ENCODE data around the gene VPREB3.

Gene VPREB3

DNA sequence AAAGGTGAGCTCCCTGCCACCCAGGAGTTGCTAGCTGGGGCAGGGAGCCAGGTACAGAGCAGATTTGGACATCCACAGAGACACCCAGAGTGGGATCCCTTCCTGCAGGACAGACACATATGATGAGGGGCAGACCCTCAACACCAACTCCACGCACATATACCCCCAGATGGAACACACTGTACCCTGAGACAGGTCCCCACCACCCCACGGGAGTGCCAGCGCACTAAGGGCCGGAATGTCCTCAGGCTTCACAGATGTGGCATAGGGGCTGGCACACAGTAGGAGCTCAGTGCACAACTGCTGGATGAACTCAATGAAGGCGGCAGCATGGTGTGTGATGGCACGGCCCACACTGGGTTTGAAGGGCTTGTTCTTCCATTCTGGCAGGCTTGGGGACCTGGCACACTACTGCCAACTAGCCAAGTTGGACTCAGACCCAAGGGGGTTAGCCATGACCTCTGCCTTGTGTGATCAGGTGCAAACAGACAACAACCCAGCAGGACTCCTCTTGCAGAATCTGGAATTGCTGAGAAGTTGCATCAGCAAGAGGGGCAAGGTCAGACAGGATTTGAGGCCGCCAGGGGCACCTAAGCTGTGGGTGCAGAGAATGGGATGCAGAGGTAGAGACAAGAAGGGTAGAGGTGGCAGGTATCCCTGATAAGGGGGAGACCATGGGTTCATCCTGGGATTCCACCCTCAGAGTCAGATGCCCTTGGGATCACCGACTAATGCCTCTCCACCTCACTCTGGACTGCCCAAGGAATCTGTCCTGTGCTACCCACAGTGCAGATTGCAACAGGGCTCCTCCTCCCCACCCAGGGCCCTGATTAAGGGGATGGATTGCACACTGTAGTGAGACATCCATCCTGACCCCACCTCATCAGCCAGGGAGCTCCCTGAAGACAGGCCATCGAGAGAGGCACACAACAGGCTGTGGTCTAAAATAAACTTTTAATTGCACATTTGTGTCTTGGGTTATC lies 11.0 kb upstream of the VPREB3 start:
- no peak for DNase-seq (ENCODE audit: low read depth in 2 of 2)

DNA sequence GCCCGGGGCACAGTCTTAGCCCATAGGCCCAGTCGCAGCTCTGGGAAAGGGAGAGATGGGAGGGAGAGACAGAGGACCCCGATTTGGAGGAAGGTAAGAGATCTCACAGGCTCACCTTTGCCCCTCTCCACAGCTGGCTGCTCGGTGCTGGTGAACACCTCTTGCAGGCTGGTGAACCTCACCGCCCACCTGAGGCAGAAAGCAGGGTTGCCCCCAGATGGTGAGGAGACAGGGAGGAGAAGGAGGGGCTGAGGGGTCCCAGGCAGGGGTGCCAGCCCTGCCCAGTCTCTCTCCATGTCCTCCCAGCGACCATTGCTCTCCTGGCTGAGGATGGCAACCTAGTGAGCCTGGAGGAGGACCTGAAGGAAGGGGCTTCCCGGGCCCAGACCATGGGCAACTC lies 9.7 kb upstream of the VPREB3 start:
- no peak for DNase-seq (ENCODE audit: low read depth in 2 of 2)

DNA sequence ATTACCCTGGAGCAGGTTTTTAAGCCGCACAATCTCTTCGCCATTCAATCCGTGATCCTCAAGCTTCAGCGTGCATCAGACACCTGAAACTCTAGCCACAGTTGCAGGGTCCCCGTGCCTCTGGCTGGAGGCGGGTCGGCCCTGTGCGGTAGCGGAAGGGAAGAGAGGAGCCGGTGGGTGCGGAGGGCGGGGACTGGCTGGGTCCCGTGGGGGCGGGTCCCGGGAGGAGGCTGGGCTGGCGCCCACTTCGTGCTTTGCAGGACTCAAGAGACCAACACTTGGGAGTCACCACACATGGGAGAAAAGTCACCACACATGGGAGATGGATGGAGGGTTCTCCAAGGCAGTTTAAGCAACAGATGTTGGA lies 9.3 kb upstream of the VPREB3 start:
- DNase-seq (ENCODE audit: low read depth in 2 of 2): no peak

DNA sequence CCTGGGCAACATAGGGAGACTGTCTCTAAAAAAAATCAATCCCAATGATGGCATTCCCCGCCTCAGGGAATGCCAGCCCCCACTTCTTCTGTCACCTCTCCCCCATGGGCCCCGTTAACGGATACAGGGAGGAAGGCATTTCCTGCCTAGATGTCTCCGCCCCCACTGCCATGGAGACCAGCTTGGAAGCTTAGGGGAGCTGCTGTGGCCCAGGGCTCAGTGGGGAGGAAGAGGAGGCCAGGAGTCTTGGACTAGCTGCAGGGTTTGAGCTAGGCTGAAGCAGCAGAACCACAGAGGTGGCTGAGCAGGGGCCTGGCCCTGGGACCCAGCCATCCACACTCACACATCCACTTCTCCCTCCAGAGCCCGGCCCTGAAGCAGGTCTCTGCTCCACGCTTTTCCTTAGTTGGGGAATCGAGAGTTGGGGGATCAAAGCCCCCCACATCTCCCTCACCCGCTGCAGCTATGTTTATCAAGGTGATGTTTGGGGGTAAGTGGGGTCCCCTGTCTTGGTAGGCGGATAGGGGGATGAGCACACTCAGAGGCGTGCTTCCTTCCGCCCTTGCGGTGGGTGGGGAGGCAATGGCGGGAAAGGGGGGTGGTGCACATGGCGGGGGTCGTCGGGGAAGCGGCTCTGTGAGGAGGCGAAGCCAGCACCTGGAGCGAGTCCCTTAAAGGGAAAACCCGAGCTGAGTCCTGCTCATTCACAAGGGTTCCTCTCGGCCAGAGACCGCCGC lies 8.8 kb upstream of the VPREB3 start, which contains the start of gene C22orf15:
Gene C22orf15, plus strand, starts transcription at position 149 of the 737 bp plus-strand sequence. Its CDS starts 317 bp downstream, at position 466.
- no peak for DNase-seq (ENCODE audit: low read depth in 2 of 2)

DNA sequence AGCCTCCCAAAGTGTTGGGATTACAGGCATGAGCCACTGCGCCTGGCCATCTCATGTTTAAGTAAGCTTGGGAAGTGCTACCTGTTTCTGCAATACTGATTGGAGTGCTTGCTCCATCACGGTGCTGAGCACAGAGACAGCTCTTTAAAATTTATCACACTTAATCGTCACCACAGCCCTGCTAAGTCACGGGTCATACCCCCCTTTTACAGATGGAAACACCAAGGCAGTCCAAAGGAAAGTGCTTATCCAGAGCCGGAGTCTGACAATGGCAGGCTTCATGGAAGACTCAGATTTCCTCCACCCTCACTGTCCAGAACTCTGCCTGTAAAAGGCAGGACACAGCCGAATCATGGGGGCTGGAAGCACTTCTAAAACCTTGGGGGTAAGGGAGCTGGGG lies 5.8 kb upstream of the VPREB3 start:
- DNase-seq (ENCODE audit: low read depth in 2 of 2): no peak

DNA sequence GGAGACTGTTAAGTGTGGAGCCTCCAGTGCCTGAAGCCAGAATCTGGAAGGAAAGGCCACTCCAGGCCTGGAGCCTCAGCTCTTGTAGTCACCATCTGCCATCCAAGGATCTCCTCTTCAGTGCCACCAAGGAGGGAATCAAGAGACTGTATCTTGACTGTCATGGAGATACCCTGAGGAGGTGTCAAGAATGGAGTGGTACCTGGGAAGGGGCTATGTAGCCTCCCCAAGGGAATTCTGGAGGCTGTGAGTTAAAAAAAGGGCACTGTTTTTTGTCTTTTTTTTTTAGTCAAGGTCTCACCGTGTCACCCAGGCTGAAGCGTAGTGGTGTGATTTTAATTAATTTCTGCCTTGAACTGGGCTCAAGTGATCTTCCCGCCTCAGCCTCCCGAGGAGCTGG lies 5.3 kb upstream of the VPREB3 start:
- DNase-seq (ENCODE audit: low read depth in 2 of 2): no peak

DNA sequence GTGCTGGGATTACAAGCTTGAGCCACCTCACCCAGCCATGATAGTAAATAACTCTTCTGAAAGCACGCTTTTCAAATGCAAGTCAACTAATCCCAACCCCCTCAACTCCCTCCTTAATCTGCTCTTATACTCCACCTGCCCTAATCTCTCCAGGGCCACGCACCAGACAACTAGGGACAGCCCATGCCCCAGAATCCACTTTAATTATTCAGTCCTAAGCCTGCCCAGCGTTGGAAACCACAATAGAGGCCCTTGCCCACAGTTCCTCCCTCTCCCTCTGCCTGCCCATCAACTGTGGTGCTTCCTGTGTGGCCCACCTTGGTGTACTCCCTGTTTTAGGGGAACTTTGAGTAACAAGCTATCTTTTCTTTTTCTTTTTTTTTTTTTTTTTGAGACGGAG lies 2.7 kb upstream of the VPREB3 start:
- no peak for DNase-seq (ENCODE audit: low read depth in 2 of 2)

DNA sequence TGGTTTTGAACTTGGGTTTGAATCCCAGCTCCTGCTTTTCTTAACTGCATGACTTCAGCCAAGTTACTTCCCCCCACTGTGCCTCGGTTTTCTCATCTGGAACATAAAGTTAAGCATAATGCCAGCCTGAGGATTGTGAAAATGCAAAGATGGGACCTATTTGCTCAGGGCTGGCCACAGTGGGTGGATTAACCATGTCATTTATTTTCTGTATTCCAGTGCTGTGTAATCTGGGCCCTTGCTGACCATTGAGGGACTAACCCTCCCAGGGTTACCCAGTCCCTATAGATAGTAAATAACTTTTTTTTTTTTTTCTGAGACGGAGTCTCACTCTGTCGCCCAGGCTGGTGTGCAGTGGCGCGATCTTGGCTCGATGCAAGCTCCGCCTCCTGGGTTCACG lies 1.5 kb upstream of the VPREB3 start:
- DNase-seq (ENCODE audit: low read depth in 2 of 2): no peak

DNA sequence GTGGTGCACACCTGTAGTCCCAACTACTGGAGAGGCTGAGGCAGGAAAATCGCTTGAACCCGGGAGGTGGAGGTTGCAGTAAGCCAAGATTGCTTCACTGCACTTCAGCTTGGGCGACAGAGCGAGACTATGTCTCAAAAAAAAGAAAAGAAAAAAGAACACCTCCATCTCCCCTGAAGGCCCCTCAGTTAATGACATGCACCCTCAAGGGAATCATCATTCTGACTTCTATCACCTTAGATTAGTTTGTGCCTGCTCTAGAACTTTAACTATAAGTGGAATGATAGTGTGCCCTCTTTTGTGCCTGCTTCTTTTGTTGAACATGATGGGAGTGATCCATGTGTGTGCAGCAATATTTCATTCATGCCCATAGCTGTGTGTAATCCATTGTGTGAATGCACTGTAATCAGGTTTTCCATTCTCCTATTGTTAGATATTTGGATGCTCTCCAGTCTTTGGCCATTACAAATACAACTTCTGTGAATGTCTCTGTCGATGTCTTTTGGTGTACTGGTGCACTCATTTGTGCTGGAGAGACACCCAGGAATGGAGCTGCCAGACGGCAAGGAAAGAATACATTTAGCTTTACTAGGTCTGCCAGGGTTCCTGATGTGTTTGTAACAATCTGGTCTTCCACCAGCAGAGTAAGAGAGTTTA lies 883 bp upstream of the VPREB3 start:
- no peak for DNase-seq (ENCODE audit: low read depth in 2 of 2)

DNA sequence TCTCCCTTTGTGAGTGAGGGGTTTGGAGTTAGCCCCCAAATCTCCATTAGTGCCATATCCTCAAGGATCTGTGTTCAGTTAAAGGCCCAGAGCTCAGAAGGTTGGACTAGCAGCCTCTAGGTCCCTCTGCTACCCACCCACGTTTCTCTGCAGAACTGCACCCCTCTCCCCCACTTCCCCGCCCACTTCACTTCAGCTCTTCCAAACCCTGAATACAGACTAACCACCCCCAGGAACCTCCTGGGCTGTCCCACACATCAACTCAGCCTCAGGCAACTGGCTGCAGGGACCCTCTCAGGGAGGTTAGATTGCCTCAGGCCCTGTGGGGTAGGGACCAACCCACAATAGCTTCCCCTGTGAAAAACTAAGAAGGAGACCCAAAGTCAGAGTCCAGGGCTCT lies 840 bp downstream of the VPREB3 start:
- DNase-seq (ENCODE audit: low read depth in 2 of 2): no peak

DNA sequence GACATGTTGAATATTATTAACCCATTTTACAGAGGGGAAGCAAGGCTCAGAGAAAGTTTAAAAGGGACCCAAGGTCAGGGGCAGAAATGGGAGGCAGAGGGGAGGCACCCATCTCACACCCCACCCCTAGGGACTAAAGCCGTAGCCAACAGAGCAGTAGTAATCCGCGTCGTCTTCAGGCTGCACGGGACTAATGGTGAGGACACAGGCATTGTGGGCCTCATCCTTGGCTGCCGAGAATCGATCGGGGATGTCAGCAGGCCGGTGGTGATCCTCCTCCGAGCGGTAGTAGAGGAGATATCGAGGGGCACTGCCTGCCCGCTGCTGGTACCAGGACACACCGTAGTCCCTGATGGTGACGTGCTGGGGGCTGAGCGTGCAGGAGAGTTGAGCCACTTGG lies 1.5 kb downstream of the VPREB3 start:
- no peak for DNase-seq (ENCODE audit: low read depth in 2 of 2)

DNA sequence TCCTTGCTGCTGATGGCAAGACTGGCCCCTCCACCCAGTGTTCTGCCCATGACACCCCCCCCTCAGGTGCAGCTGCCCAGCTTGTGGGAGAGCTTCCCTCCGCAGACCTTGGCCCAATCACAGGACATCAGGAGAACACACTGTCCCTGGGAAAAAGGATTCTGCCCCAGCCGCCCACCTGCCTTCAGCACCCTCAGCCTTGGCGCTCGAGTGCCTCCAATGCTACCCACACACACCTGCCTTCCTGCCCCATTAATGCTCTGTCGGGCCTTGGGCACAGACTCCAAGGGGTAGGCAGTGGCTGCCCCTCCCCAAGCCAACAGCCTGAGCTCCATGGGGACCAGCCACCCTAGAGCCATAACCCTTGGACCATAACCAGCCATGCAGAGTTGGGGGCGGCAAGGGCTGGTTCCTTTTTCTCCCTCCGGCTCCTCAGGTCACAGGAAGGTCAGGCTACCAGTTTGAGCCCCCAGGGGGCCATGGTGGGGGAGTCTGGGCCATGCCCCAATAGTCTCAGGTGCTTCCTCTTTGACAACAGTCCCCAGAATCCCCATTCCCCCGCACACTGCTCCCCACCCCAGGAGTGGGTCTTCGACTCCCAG lies 2.0 kb downstream of the VPREB3 start:
- no peak for DNase-seq (ENCODE audit: low read depth in 2 of 2)

DNA sequence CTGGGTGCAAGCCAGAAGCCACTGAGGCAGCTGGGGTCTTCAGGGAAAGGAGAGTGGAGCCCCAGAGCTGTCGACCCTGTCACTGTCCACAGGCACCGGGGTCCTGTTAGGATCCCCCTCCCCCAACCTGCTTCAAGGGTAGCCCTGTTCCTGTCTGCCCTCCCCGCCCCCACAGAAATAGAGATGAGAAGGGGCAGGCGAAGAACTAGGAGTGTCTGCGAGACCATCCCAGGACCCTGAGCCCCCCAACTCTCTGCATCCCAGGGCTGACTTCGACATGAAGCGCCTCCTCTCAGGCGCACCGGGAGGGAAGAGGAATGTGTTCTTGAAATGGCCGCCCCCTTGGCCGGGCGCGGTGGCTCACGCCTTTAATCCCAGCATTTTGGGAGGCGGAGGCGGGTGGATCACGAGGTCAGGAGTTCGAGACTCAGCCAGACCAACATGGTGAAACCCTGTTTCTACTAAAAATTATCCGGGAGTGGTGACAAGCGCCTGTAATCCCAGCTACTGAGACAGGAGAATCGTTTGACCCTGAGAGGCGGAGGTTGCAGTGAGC lies 2.7 kb downstream of the VPREB3 start:
- DNase-seq (ENCODE audit: low read depth in 2 of 2): no peak

DNA sequence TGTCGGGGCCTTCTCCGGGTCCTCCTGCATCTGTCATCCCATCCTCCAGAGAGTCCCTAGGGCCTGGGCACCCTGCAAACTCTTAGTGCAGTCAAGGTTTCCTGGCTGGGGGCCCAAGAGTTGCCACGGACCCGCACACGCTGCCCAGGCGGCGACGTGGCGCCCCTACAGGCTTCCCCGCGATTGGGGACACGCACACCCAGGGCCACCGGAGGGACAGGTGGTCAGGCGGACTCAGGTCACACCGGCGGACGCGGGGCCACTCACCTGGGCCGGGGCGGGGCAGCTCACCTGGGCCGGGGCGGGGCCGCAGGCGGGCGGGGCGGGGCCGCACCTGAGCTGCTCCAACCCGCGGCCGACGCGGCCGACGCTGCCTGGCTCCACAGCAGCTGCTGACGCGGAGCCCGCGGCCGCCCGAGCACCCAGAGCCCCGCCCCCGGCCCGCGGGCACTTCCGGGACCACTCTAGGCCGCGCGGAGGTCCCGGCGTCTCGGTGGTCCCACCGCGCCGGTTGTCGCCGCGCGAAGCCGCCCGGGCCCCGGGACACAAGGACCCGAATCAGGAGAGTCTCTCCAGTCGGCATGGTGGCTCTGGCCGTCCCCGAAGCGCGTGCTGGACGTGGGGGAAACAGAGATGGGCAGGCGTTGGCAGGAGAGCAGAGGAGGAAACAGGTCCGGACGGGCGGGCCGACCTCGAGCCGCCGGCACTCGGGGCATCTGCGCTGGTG lies 3.3 kb downstream of the VPREB3 start, which contains the start of gene ZNF70:
Gene ZNF70, minus strand, starts transcription at position 399 of the 727 bp plus-strand sequence. CDS start 5,972 bp downstream, outside the sequence.
- peak; percentile 58 to 76 for DNase-seq (ENCODE audit: low read depth in 2 of 2)

DNA sequence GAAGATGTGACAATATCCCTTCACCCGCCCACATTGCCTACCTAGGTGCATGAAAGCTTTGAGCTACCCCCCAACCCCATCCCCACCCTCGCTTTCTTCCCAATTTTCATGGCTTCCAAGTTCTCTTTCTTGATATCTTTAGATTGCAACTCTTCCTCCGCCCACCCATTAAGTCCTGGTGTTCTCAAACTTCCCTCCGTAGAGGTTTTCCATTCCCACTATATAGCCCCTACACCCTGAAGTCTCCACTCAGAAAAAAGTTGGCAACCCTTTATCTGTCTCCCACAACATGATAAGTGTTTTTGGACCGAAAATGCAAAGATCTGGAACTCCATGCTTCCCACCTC lies 3.9 kb downstream of the VPREB3 start:
- no peak for DNase-seq (ENCODE audit: low read depth in 2 of 2)

DNA sequence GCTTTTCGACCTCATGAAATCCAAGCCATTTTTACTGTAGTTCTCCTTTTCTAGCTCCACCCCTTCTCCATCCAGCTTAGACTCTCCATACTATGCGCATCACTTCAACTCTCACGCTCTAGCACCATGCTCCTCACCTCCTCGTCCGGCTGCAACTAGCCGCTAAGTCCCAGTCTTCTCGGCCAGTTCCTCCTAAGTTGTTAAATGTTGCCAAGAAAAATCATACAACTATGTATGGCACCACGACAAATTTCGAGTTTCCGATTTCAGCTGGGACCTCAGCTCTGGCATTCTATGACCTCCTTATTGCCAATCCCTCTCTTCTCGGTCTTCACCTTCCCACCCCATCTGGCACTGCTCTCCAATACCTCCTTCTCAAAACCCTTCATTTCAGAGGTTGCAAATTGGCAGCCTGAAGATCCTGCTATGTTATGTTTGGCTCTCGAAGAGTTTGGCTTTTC lies 4.4 kb downstream of the VPREB3 start:
- no peak for DNase-seq (ENCODE audit: low read depth in 2 of 2)

DNA sequence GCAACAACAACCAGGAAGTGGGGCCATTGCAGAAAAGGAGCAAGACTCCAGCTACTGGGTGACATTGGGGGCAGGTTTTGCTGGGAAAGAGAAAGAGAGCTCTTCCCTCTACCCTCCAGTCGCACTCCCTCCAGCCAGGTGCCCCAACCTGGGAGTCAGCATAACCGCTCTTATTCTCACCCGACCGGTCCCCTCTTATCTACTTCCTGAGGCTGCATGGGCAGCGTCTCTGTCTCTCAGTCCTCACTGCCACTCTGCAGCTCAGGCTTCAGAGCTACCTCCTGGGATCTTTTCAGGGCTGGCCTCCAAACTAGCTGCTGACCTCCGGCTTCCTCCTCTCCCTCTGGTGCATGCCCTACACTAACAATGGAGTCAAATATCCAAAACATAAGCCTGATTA lies 8.4 kb downstream of the VPREB3 start:
- no peak for DNase-seq (ENCODE audit: low read depth in 2 of 2)

DNA sequence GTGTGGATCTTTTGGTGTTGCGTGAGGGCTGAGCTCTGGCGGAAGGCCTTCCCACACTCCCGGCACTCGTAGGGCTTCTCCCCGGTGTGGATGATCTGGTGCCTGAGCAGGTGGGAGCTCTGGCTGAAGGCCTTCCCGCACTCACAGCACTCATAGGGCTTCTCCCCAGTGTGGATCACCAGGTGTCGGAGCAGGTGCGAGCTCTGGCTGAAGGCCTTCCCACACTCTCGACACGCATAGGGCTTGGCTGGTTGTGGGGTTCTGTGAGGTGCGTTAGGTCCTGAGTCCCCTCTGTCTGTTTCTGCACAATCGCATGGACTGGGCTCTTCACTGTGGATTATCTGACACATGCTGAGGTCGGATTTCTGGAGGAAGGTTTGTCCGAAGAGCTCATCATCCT lies 9.7 kb downstream of the VPREB3 start:
- no peak for DNase-seq (ENCODE audit: low read depth in 2 of 2)

DNA sequence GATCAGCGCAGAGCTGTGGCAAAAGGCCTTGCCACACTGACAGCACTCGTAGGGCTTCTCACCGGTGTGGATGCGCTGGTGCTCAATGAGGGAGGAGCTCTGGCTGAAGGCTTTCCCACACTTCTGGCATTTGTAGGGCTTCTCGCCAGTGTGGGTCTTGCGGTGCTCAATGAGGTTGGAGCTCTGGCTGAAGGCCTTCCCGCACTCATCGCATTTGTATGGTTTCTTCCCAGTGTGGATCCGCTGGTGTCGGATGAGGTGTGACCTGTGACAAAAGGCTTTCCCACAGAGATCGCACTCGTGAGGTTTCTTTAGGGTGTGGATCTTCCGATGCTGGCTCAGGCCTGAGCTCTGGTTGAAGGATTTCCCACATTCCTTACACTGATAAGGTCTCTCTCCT lies 10.2 kb downstream of the VPREB3 start:
- DNase-seq (ENCODE audit: low read depth in 2 of 2): no peak

DNA sequence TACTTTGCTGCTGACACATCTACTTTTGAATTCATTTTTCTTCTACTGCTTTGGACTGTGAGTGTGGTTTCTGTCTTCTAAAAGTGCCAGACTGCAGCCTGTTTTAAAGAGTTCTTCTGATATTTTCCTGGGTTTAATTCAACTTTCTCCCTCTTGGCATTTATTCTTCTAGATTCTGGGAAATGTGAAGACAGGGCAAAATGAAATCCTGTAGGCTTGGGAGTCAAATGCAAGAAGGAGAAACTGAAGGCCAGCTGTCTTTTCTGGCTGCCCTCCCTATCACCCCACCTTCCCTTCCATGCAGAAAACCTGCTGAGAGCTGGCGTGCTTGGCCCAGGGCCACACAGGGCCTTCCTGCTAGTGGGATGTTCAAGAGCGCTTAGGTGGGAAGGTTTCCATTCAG lies 10.9 kb downstream of the VPREB3 start:
- no peak for DNase-seq (ENCODE audit: low read depth in 2 of 2)

Measured in stimulated activated CD4-positive, alpha-beta T cell treated with anti-CD3 and anti-CD28 coated beads, Interleukin-15, amount 100 ng/mL, for 48 hours (primary cell).